HG03039 (cell line): ENCODE measurements around the gene GRIK2.
"Not testable (repeated sequence)": the region's sequence is repeated elsewhere in the genome, so short reads cannot be mapped to it uniquely, and the experiment has no call there.

ENCODE experiments used
- ATAC-seq: cut with Tn5 transposase; IDR thresholded peaks from one replicate; pipeline ENCODE4 v1.9.1; 2021; ENCODE audit warnings: mild to moderate bottlenecking, moderate library complexity; ENCODE audit not compliant: unreplicated experiment

The GRIK2 gene

DNA sequence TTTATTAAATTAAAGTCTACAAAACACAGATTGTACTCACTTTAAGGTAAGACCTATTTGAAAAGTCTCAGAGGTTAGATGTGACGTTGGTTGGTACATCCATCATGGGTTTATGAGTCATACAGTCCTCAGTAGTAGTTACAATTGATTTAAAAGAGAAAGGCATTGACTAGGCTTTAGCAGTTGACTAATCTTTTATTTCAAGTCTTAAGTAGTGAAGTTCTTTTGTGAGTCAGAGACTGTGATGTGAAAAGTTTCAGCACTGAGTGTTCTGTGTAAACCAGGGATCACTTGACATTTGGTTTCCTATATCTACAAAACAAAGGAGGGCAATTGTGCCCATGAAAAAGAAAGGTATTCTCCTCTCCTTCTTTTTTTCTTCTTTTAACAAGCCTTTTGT, 221.3 kb downstream of the GRIK2 start:
- ATAC-seq, result no peak

- no peak for ATAC-seq
These were observed 232.8 kb downstream of the GRIK2 start for GRCh38 chr6:101626269-101626668.

GRCh38 chr6:101630941-101631340, 237.4 kb downstream of the GRIK2 start:
- ATAC-seq, result no peak

DNA sequence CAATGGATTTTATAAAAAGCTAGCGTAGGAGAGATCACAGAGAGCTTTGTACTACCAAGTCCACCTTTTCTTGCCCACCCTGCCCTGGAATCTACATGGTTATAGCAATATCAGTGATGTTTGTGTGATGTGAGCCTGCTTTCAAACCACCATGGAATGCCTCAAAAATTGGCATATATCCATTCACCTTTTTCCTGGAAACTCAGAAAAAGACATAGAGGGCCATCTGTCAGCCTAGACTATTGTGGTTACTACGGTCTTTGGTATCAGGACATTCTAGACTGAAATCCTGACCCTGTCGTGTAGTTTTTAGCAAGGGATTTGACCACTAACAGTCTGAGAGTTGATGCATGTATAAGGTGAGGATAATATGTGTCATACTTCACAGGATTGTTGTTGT, 239.6 kb downstream of the GRIK2 start:
- ATAC-seq, result no peak

- ATAC-seq, result not testable (repeated sequence)
These were observed 245.4 kb downstream of the GRIK2 start for GRCh38 chr6:101638865-101639264.

DNA sequence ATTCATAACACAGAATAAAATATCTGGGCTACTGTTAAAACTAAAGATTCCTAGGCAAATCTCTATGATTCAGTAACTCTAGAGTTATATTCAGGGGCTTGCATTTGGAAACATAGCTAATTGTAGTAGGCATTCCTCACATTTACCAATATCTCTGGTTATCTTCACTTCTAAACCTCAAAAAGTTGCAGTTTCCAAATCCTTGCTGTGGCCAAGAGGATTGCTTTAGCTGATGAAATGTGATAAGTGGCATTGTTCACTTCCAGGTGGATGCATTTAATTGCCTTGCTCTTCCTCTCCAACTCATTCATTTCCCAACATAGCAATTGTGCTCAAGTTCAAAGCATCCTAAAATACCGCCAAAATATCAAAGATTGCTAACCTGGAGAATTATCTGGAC, 246.6 kb downstream of the GRIK2 start:
- no peak for ATAC-seq

GRCh38 chr6:101645770-101646169, 252.3 kb downstream of the GRIK2 start:
- no peak for ATAC-seq

DNA sequence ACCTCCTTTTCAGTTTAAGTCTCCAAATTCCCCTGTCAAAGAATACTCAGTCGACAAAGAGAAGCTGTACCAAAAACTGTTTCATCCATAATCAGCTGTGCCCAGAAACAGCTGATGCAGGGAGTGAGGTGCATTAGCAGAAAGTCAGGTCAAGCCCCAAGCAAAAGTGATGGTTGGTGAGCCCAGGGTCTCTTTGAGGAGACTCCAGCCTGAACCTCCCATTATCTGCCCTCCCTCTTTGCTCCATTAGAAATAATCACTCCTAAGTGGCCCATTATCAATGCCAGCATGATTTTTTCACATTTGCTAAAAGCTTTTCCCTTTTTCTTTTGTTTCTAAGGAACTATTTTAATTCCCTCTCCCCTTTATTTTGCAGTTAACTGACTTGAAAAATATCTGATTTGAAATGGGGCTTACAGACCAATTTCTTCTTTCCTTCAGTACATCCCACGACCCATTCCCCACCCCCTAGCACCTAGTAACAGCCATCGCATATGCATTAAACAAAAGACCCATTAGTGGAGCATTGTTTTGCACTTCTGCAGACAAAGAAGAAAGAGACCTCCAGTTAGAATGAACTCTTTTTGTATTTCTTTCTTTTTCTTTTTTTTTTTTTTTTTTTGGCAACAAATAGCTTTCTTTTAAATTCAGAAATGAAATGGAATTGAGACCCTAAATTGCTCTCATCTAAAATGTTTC, 257.0 kb downstream of the GRIK2 start:
- no peak for ATAC-seq

- no peak for ATAC-seq
These were observed 258.6 kb downstream of the GRIK2 start for GRCh38 chr6:101652079-101652478.

GRCh38 chr6:101655109-101655508, 261.6 kb downstream of the GRIK2 start:
- ATAC-seq, result no peak

DNA sequence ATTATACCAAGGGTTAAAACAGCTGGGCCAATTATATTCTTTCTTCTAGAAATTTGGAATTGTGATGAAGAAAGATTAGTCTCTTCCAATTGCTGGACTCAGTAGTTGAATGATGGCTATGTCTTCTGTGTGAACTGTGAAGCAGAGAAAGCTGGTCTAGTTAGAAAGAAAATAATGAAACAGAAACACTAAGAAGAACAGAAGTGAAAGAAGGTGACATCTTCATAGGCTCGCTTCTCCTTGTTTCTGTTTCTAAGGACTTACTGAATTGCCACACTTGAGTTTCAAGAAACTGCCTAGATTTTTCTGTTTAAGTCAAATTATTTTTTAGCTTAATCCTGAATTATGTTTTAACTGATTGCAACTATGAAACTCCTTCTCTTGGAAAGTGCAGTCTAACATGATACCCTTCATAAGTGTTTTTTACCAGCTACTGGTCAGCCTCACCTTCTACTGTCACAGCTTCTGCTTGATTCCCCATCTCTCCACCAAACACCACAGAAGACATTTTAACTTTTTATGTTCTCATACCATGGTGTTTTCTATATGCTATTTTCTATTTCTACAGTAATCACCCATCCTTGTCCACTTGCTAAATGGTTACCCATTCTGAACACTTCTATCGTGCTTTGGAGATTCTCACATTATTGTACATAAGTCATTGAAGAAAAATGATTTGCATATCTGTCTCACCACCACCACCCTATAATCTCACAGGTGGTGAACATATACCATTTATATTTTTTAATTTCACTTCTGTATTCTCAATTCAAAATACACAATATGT, 268.8 kb downstream of the GRIK2 start:
- ATAC-seq, result peak; percentile 89

DNA sequence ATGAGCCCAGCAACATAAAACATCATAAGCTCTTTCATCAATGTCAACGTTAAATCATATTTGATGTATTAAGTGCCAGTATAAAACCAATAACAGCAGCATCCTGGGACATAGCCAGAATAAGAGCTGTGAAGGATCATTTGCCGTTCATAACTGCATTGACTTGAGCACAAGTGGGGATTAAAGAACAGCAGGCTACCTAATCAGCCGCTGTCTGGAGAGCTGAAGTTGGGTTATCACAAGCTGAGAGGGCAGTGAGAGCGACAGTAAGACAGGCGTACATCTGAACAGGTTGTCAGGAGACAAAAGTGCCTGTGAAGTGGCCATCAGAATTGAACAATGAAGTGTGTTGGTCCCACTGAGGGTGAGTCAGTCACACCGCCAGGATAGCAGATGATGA, 269.6 kb downstream of the GRIK2 start:
- no peak for ATAC-seq

GRCh38 chr6:101666256-101666655, 272.7 kb downstream of the GRIK2 start:
- no peak for ATAC-seq

GRCh38 chr6:101668496-101669030, 275.1 kb downstream of the GRIK2 start:
- ATAC-seq, result no peak

DNA sequence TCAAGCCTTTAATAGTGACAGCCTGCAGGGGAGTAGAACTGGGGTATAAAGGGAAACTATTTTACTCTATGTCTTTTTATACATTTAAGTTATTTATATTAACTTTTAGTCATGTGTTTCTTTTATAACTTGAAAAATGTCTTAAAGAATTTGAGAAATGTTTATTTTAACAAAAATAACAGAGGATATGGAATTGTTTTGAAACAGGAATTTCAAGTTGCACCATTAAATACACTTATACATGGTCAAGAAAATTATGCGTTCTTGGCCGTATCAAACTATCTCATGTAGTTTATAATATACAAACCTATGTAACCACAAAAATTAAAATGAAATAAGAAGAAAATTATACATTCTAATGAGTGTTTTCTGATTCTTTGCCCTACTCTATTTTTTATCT, 282.7 kb downstream of the GRIK2 start:
- ATAC-seq, result no peak

DNA sequence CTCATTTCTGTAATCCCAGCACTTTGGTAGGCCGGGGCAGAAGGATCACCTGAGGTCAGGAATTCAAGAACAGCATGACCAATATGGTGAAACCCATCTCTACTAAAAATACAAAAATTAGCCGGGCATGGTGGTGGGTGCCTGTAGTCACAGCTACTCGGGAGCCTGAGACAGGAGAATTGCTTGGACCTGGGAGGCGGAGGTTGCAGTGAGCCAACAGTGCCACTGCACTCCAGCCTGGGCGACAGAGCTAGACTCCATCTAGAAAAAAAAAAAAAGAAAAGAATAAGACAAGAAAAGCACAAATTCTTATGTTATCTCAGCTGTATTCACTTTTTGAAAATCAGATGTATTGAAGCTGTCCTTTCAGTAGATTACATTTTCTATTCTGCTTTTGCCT, 289.4 kb downstream of the GRIK2 start:
- no peak for ATAC-seq

DNA sequence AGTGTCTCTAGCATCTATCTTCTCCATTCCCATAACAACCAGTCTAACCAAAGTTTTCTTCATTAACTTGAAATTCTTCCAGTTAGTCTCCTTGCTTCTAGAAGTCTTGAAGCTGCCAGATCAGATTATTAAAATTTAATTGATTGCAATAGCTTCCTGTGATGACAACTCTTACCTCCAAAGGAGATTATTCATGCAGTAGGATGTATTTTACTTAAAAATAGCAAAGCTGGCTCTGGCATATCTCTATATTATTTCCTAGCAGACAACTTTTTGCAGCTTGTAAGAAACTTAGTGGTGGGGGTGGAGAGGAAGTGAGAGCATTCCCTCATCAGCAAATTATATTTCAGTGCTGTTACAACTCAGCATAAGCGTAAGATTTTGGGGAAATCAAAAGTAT, 290.4 kb downstream of the GRIK2 start:
- no peak for ATAC-seq

DNA sequence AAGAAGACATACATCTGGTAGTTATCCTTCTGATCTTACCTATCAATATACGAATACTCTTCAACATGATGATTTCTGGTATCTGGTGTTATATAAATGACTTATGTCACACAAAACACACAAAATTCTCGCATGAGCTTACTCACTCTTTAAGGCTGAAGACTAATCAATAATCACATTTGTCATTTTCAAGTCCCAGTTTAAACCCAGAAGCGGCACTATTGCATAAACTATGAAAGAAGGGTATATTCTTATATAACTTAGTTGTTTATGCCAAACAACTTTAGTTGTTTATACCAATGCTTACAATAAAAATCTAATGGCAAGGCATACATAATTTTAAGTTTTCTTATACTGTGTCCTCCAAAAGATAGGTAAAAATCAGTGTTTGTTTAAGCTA, 293.1 kb downstream of the GRIK2 start:
- no peak for ATAC-seq

- no peak for ATAC-seq
These were observed 295.6 kb downstream of the GRIK2 start for GRCh38 chr6:101689156-101689555.

GRCh38 chr6:101689695-101690094, 296.2 kb downstream of the GRIK2 start:
- ATAC-seq, result no peak

DNA sequence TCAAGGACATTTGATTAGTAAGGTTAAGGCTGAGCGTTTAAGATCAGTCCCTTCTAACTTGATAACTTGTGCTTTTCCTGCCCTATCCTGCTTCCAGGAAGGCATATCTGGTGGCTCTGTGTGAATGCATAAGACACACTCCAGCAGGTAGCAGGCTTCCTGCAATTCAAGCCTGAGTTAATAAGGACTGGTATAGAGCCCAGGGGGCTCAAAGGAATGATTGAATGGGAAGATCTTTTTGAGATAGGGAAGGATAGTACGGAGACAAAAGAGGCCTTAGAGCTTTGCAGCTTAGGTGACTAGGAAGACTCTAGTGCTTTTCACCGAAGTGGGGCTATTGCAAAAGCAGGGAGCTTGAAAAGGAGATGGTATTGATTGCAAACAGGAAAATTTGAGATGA, 307.1 kb downstream of the GRIK2 start:
- no peak for ATAC-seq

- ATAC-seq, result no peak
These were observed 309.8 kb downstream of the GRIK2 start for GRCh38 chr6:101703311-101703710.
